ENCODE data around the gene GTF2F1. TPM values are rescaled to one million over a fixed set of nuclear protein-coding genes. Genes with fewer than 3 reads are reported as not detected.
A peak's percentile ranks its signal among the peaks of the same experiment; 100 is the strongest.
"Not testable (repeated sequence)": the region's sequence is repeated elsewhere in the genome, so short reads cannot be mapped to it uniquely, and the experiment has no call there.

GTF2F1 gene
- total and polyA plus RNA-seq, 2 experiments from 2014 or later, result 43.0 to 96.7 TPM

GRCh38 chr19:6373096-6373812, 19.7 kb downstream of the GTF2F1 start:
- Histone ChIP-seq H3K36me3 (peaks cover 12% of the 10 kb centered on the region), H3K4me1 (ENCODE audit: low read depth) (peaks cover 4% of the 10 kb centered on the region), H3K9me3 (ENCODE audit: low read depth) (no peaks in the 10 kb centered on the region), H3K27ac (peak overlapping the region; percentile 96), H3K27me3 (no peaks in the 10 kb centered on the region), H3K4me3 (peak overlapping the region; percentile 56)
- no peak for TF ChIP-seq CTCF (IDR thresholded peaks at IDR 0.05; ENCODE audit: low read depth, low read length)
- peak; percentile 99 to 100 for DNase-seq (ENCODE audit: low read depth in 1 of 2, low spot score in 1 of 2)

- H3K27ac ChIP-seq, result peak within 1 kb of the TSS; percentile 96
- TF ChIP-seq CTCF (IDR thresholded peaks at IDR 0.05; ENCODE audit: low read depth, low read length), result no peak
- H3K36me3 ChIP-seq, result peaks cover 16% of the 10 kb centered on the region
- DNase-seq (ENCODE audit: low read depth in 1 of 2, low spot score in 1 of 2), result peak; percentile 100
- H3K4me1 ChIP-seq (ENCODE audit: low read depth), result peaks cover 4% of the 10 kb centered on the region
- peak within 1 kb of the TSS; percentile 56 for H3K4me3 ChIP-seq
- no peaks in the 10 kb centered on the region for H3K27me3 ChIP-seq
- H3K9me3 ChIP-seq (ENCODE audit: low read depth), result no peaks in the 10 kb centered on the region
Measured at GRCh38 chr19:6372594-6373095, 20.3 kb downstream of the GTF2F1 start, which contains the start of gene ALKBH7. ALKBH7 (plus strand) TSS chr19:6372794; CDS start chr19:6372821, 27 bp downstream.

GRCh38 chr19:6364353-6364752, 28.6 kb downstream of the GTF2F1 start:
- H3K9me3 ChIP-seq (ENCODE audit: low read depth), result no peaks in the 10 kb centered on the region
- no peaks in the 10 kb centered on the region for H3K27me3 ChIP-seq

GRCh38 chr19:6362351-6362801, 30.6 kb downstream of the GTF2F1 start:
- H3K4me3 ChIP-seq, result peak overlapping the region; percentile 79
- no peak overlapping the region for H3K27ac ChIP-seq
- no peaks in the 10 kb centered on the region for H3K27me3 ChIP-seq
- TF ChIP-seq CTCF (IDR thresholded peaks at IDR 0.05; ENCODE audit: low read depth, low read length), result no peak
- no peak for DNase-seq (ENCODE audit: low read depth in 1 of 2, low spot score in 1 of 2)
- no peaks in the 10 kb centered on the region for H3K4me1 ChIP-seq (ENCODE audit: low read depth)
- H3K36me3 ChIP-seq, result peaks cover 21% of the 10 kb centered on the region
- H3K9me3 ChIP-seq (ENCODE audit: low read depth), result no peaks in the 10 kb centered on the region

More at GRCh38 chr19:6364353-6364752, 28.6 kb downstream of the GTF2F1 start:
- TF ChIP-seq CTCF (IDR thresholded peaks at IDR 0.05; ENCODE audit: low read depth, low read length), result no peak
- Histone ChIP-seq H3K4me1 (ENCODE audit: low read depth) (no peaks in the 10 kb centered on the region), H3K4me3 (no peak overlapping the region), H3K36me3 (peaks cover 34% of the 10 kb centered on the region), H3K27ac (no peak overlapping the region)
- DNase-seq (ENCODE audit: low read depth in 1 of 2, low spot score in 1 of 2), result no peak

- H3K9me3 ChIP-seq (ENCODE audit: low read depth), result no peaks in the 10 kb centered on the region
- TF ChIP-seq CTCF (IDR thresholded peaks at IDR 0.05; ENCODE audit: low read depth, low read length), result no peak
- peak in 1 of 2 donors; percentile 18 for DNase-seq (ENCODE audit: low read depth in 1 of 2, low spot score in 1 of 2)
- H3K27me3 ChIP-seq, result no peaks in the 10 kb centered on the region
- H3K4me3 ChIP-seq, result peak overlapping the region; percentile 79
- H3K36me3 ChIP-seq, result peaks cover 20% of the 10 kb centered on the region
- no peak overlapping the region for H3K27ac ChIP-seq
- no peaks in the 10 kb centered on the region for H3K4me1 ChIP-seq (ENCODE audit: low read depth)
Measured at GRCh38 chr19:6362027-6362350, 31.0 kb downstream of the GTF2F1 start.

GRCh38 chr19:6360857-6361216, 32.1 kb downstream of the GTF2F1 start:
- H3K27ac ChIP-seq; H3K36me3 ChIP-seq; H3K4me1 ChIP-seq (ENCODE audit: low read depth); DNase-seq (ENCODE audit: low read depth in 1 of 2, low spot score in 1 of 2); H3K9me3 ChIP-seq (ENCODE audit: low read depth); H3K27me3 ChIP-seq: not testable (repeated sequence)
- peak overlapping the region; percentile 79 for H3K4me3 ChIP-seq

GRCh38 chr19:6360445-6360844, 32.5 kb downstream of the GTF2F1 start:
- not testable (repeated sequence) for H3K9me3 ChIP-seq (ENCODE audit: low read depth); H3K27me3 ChIP-seq; H3K27ac ChIP-seq; DNase-seq (ENCODE audit: low read depth in 1 of 2, low spot score in 1 of 2); H3K4me1 ChIP-seq (ENCODE audit: low read depth); H3K36me3 ChIP-seq; H3K4me3 ChIP-seq

Measured in cardiac muscle cell (in vitro differentiated cells and primary cell).